Measurements from ENCODE around the gene CPPED1. TPM values are rescaled to one million over a fixed set of nuclear protein-coding genes. Genes with fewer than 3 reads are reported as not detected.
"Not testable (repeated sequence)": the region's sequence is repeated elsewhere in the genome, so short reads cannot be mapped to it uniquely, and the experiment has no call there.

CPPED1 gene
- total and polyA plus RNA-seq, 8 donors: 8.0 to 178 (median 13.1) TPM

DNA sequence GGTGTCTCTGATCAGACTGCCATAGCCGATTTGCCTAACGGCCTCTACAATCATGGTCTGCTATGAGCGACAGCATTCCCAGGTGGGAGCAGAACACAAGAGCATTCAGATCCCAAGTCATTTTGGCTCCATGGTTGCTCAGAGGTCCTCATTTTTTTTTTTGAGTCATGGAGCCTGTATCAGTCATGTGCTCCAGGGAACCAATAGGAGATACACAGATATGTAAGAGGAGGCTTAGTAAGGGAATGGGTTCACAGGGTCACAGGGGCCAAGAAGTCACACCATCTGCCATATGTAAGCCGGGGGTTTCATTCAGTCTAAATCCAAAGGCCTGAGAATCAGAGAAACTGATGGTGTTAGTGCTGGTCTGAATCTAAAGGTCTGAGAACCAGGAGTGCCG, 36.8 kb downstream of the CPPED1 start:
- no peak for DNase-seq
- Histone ChIP-seq H3K9me3 (no peaks in the 10 kb centered on the region), H3K27ac (no peak overlapping the region), H3K36me3 (no peaks in the 10 kb centered on the region), H3K27me3 (no peaks in the 10 kb centered on the region), H3K4me3 (no peak overlapping the region), H3K4me1 (peaks cover 0 to 34% (median 12%) of the 10 kb centered on the region in 4 donors)
- WGBS, 5 donors: 93 to 98% (median 97%) methylated on average over 5 of the region's 5 CpGs
- TF ChIP-seq, protein P1, sequence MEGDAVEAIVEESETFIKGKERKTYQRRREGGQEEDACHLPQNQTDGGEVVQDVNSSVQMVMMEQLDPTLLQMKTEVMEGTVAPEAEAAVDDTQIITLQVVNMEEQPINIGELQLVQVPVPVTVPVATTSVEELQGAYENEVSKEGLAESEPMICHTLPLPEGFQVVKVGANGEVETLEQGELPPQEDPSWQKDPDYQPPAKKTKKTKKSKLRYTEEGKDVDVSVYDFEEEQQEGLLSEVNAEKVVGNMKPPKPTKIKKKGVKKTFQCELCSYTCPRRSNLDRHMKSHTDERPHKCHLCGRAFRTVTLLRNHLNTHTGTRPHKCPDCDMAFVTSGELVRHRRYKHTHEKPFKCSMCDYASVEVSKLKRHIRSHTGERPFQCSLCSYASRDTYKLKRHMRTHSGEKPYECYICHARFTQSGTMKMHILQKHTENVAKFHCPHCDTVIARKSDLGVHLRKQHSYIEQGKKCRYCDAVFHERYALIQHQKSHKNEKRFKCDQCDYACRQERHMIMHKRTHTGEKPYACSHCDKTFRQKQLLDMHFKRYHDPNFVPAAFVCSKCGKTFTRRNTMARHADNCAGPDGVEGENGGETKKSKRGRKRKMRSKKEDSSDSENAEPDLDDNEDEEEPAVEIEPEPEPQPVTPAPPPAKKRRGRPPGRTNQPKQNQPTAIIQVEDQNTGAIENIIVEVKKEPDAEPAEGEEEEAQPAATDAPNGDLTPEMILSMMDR (IDR thresholded peaks at IDR 0.05): no peak
- TF ChIP-seq POLR2A (IDR thresholded peaks at IDR 0.05) (no peak), POLR2AphosphoS5 (IDR thresholded peaks at IDR 0.05) (no peak), EP300 (IDR thresholded peaks at IDR 0.05) (no peak)
- intact Hi-C loops (cut with DNase I; ENCODE audit: low total_unique reads): no loop called here

DNA sequence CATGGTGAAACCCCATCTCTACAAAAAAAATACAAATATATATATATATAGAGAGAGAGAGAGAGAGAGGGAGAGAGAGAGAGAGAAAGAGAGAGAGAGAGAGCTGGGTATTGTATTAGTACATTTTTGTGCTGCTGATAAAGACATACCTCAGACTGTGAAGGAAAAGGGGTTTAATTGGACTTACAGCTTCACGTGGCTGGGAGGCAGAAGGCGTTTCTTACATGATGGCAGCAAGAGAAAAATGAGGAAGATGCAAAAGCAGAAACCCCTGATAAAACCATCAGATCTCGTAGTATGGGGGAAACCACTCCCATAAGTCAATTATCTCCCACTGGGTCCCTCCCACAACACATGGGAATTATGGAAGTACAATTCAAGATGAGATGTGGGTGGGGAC, 37.5 kb downstream of the CPPED1 start:
- intact Hi-C loops (cut with DNase I; ENCODE audit: low total_unique reads); H3K36me3 ChIP-seq; H3K27me3 ChIP-seq; DNase-seq; H3K4me3 ChIP-seq; H3K27ac ChIP-seq; H3K9me3 ChIP-seq: not testable (repeated sequence)
- 72 to 84% (median 78%) methylated on average over 3 of the region's 3 CpGs for WGBS, 5 donors
- peaks cover 0 to 28% (median 9%) of the 10 kb centered on the region in 4 donors for H3K4me1 ChIP-seq

DNA sequence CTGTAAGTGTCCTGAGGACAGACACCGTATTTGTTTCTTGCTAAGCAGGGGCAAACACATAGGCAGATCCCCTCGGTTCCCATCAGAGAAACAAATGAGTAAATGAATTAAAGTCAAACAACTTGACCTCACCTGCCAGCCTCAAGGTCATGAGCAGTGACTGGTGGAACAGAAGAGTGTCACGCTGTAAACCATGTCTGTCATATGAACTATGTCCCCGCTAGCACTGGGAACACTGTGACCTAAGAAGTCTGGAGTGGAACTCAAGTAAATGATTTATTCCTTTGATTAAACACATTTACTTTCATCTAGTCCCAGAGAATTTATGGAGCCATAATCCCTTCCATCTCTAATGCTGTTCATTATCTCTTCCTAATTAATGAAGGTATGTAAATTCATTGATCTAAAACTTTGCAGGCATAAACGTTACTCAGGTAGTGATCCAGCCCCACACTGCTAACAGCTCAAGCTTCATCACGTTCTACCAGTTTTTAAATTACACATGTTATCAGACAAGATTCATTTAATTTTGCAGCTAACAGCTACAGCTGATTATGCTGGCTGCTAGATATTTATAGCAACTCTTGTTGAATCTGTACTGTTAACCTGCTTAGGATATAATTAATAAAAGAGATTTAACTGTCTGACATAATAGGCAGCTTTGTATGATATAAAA, 38.7 kb downstream of the CPPED1 start:
- H3K9me3 ChIP-seq: no peaks in the 10 kb centered on the region
- H3K4me3 ChIP-seq: no peak overlapping the region
- intact Hi-C loops (cut with DNase I; ENCODE audit: low total_unique reads): no loop called here
- no peak for DNase-seq
- H3K27me3 ChIP-seq: no peaks in the 10 kb centered on the region
- H3K27ac ChIP-seq: peak overlapping the region in 2 of 5 donors; percentile 11 to 32
- 54 to 66% (median 57%) methylated on average over 6 of the region's 6 CpGs for WGBS, 5 donors
- no peaks in the 10 kb centered on the region for H3K36me3 ChIP-seq
- no peak for TF ChIP-seq POLR2A (IDR thresholded peaks at IDR 0.05)
- H3K4me1 ChIP-seq: peaks cover 0 to 22% (median 8%) of the 10 kb centered on the region in 4 donors

DNA sequence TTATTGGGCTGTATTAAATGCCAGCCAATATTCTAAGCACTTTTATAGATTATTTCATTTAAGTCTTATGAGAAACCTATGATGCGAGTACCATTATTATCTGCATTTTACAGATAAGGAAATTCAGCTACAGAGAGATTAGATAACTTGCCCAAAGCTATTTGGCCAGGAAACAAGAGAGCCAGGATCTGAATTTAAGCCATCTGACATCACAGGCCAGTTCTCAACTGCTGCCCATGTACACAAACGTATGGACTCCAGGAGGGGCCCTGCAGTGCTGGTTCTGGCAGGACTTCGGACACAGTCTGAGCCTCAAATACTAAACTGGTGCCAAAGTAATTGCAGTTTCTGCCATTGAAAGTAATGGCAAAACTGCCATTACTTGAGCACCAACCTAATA, 40.2 kb downstream of the CPPED1 start:
- Histone ChIP-seq H3K27me3 (no peaks in the 10 kb centered on the region), H3K27ac (peak overlapping the region in 1 of 5 donors; percentile 29), H3K9me3 (no peaks in the 10 kb centered on the region), H3K4me3 (no peak overlapping the region), H3K36me3 (no peaks in the 10 kb centered on the region), H3K4me1 (peaks cover 0 to 25% (median 8%) of the 10 kb centered on the region in 4 donors)
- 32 to 58% (median 38%) methylated on average over 3 of the region's 3 CpGs for WGBS, 5 donors
- intact Hi-C loops (cut with DNase I; ENCODE audit: low total_unique reads): no loop called here
- DNase-seq: peak in 1 of 2 donors; percentile 70
- TF ChIP-seq POLR2AphosphoS5 (IDR thresholded peaks at IDR 0.05): peak in 2 of 3 donors; percentile 15 to 38
- TF ChIP-seq, protein P1 (IDR thresholded peaks at IDR 0.05): no peak
- no peak for TF ChIP-seq EP300 (IDR thresholded peaks at IDR 0.05)
- TF ChIP-seq POLR2A (IDR thresholded peaks at IDR 0.05): no peak

DNA sequence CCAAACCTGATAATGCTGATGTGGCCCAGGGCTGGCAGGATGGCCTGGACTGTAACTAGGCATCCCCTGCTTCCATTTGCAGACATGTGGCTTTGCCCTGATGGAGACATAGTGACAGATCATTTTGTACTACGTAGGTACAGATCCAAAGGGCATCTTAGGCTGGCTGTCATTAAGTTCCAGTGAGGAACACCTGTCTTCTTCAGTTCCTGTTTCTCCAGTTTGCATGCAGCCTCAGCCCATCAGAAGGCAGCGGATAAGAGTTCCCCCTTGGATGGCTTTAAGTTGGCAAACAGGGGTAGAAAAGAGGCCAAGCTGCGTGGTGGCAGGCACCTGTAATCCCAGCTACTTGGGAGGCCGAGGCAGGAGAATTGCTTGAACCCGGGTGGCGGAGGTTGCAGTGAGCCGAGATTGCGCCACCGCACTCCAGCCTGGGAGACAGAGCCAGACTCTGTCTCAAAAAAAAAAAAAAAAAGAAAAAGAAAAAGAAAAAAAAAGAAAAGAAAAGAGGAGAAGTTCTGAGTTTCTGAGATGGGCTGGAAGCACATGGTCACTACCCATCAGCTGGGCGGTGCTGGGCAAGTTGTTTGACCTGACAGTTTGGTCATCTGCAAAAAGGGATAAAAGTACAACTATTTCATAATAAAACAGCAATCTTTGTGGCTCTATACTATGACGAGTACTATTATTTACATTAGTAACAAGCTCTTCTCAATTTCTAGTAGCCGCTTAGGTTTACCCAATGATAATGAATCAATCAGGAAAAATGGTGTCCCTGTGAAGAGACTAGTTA, 42.7 kb downstream of the CPPED1 start:
- H3K4me1 ChIP-seq: peaks cover 0 to 35% (median 8%) of the 10 kb centered on the region in 4 donors
- H3K4me3 ChIP-seq: no peak overlapping the region
- no peak for DNase-seq
- intact Hi-C loops (cut with DNase I; ENCODE audit: low total_unique reads): no loop called here
- no peaks in the 10 kb centered on the region for H3K9me3 ChIP-seq
- no peaks in the 10 kb centered on the region for H3K27me3 ChIP-seq
- no peak for TF ChIP-seq EP300 (IDR thresholded peaks at IDR 0.05)
- no peak for TF ChIP-seq POLR2AphosphoS5 (IDR thresholded peaks at IDR 0.05)
- TF ChIP-seq, protein P1 (IDR thresholded peaks at IDR 0.05): no peak
- TF ChIP-seq POLR2A (IDR thresholded peaks at IDR 0.05): no peak
- no peaks in the 10 kb centered on the region for H3K36me3 ChIP-seq
- 88 to 93% (median 89%) methylated on average over 12 of the region's 12 CpGs for WGBS, 5 donors
- no peak overlapping the region for H3K27ac ChIP-seq

Measured in stomach (tissue), 9 donors.